HCT116 (cell line): Measurements from ENCODE around the gene GPR107. TPM values are rescaled to one million over a fixed set of nuclear protein-coding genes. Genes with fewer than 3 reads are reported as not detected.

Source experiments
- ATAC-seq: fragments of 200-7000 bp; cut with Tn5 transposase; 2 replicates; pipeline ENCODE4 v1.9.1; 2020; ENCODE audit warnings: mild to moderate bottlenecking, moderate library complexity
- BruUV-seq: library from RNA; stranded (reverse); fragments of 400-500 nt; replicated peaks from 2 replicates; lab custom pipeline; 2021; lab: Mats Ljungman, UMichigan
- CTCF ChIA-PET: fragments of 300-600 bp; sonication (Branson Sonifier 250); formaldehyde crosslinking; loops from one replicate; lab custom pipeline; 2021; ENCODE audit warnings: antibody characterized with exemption; lab: Charles Lee
- POLR2A ChIA-PET: fragments of 300-600, 350-600 bp; sonication (Branson Sonifier 250); formaldehyde crosslinking; loops from one replicate; lab custom pipeline; 2021; ENCODE audit warnings: antibody characterized with exemption; lab: Charles Lee
- RAD21 ChIA-PET, 2 experiments: fragments of 300-600 bp; sonication (Branson Sonifier 250); formaldehyde crosslinking; loops; one replicate each; lab custom pipeline; 2023; ENCODE audit warnings: low total read pairs in 2 of 2; ENCODE audit not compliant: uncharacterized antibody in 2 of 2, unreplicated experiment in 2 of 2, low non-redundant PET in 1 of 2; lab: Charles Lee
- DNase-seq: peaks from one replicate; pipeline ENCODE4 v3.0.0-alpha.2; 2010; ENCODE audit warnings: low read depth, low spot score
- H2AFZ ChIP-seq: fragments of 200-600 bp; shearing (Covaris generic), sonication (generic); 2 replicates; pipeline ENCODE4 v1.6.1; 2017; ENCODE audit warnings: low read depth, mixed run types, mixed read lengths, antibody characterized with exemption, low read length; ENCODE audit not compliant: poor library complexity, severe bottlenecking
- H3K27ac ChIP-seq: 2 replicates; pipeline ENCODE4 v1.5.1; 2012; ENCODE audit warnings: low read depth, low read length
- H3K27me3 ChIP-seq: fragments of 200-600 bp; sonication (generic); 2 replicates; pipeline ENCODE4 v1.6.1; 2016; ENCODE audit warnings: mixed run types, low read length, mixed read lengths; ENCODE audit not compliant: insufficient read depth
- H3K36me3 ChIP-seq, 2 experiments: fragments of 200-500 bp in 1 of 2; fragments of 200-600 bp in 1 of 2; sonication (Bioruptor generic) in 1 of 2; sonication (generic) in 1 of 2; 2 replicates each; pipeline versions ENCODE4 v1.5.1 to v1.6.1; 2014 to 2016; ENCODE audit warnings: low read length in 2 of 2, inconsistent platforms in 1 of 2, mixed read lengths in 1 of 2, mixed run types in 1 of 2; ENCODE audit not compliant: insufficient read depth in 2 of 2, control insufficient read depth in 1 of 2
- H3K4me1 ChIP-seq, 2 experiments: fragments of 200-600 bp in 1 of 2; sonication (generic) in 1 of 2; 2 replicates each; pipeline versions ENCODE4 v1.5.1 to v1.6.1; 2012 to 2017; ENCODE audit warnings: low read length in 2 of 2, inconsistent platforms in 1 of 2, mild to moderate bottlenecking in 1 of 2, mixed read lengths in 1 of 2, mixed run types in 1 of 2, moderate library complexity in 1 of 2; ENCODE audit not compliant: insufficient read depth in 2 of 2, control insufficient read depth in 1 of 2
- H3K4me2 ChIP-seq: fragments of 200-600 bp; sonication (generic); 2 replicates; pipeline ENCODE4 v1.6.1; 2017; ENCODE audit warnings: mixed run types, low read length, mixed read lengths
- H3K4me3 ChIP-seq, 2 experiments: fragments of 200-600 bp in 1 of 2; sonication (generic) in 1 of 2; replicated peaks in 1 of 2; 2 replicates each; pipeline ENCODE4 v1.5.1; 2011 to 2016; ENCODE audit warnings: low read length in 2 of 2, control low read depth in 1 of 2, low read depth in 1 of 2, mild to moderate bottlenecking in 1 of 2, mixed read lengths in 1 of 2, mixed run types in 1 of 2
- H3K79me2 ChIP-seq: fragments of 200-600 bp; sonication (generic); 2 replicates; pipeline ENCODE4 v1.6.1; 2017; ENCODE audit warnings: mild to moderate bottlenecking, mixed run types, low read length, moderate library complexity, mixed read lengths; ENCODE audit not compliant: insufficient read depth
- H3K9ac ChIP-seq: fragments of 200-600 bp; sonication (generic); 2 replicates; pipeline ENCODE4 v1.6.1; 2016; ENCODE audit warnings: low read length, mixed read lengths
- H3K9me2 ChIP-seq: fragments of 200-600 bp; sonication (generic), shearing (Covaris generic); 2 replicates; pipeline ENCODE4 v1.6.1; 2017; ENCODE audit warnings: mixed run types, mild to moderate bottlenecking, moderate library complexity; ENCODE audit not compliant: insufficient read depth
- H3K9me3 ChIP-seq, 2 experiments: fragments of 200-500 bp in 1 of 2; fragments of 200-600 bp in 1 of 2; sonication (Bioruptor generic) in 1 of 2; sonication (generic) in 1 of 2; 2 replicates each; pipeline ENCODE4 v1.6.1; 2014 to 2017; ENCODE audit warnings: low read length in 2 of 2, mixed read lengths in 2 of 2, inconsistent platforms in 1 of 2, low read depth in 1 of 2, mild to moderate bottlenecking in 1 of 2, mixed run types in 1 of 2, moderate library complexity in 1 of 2; ENCODE audit not compliant: control insufficient read depth in 1 of 2, insufficient read depth in 1 of 2
- H4K20me1 ChIP-seq: fragments of 200-600 bp; sonication (generic), shearing (Covaris generic); 2 replicates; pipeline ENCODE4 v1.6.1; 2017; ENCODE audit warnings: mixed run types, mild to moderate bottlenecking, moderate library complexity; ENCODE audit not compliant: insufficient read depth
- ATF3 ChIP-seq: IDR thresholded peaks from 2 replicates; pipeline ENCODE4 v1.6.1; 2012
- CBX3 ChIP-seq: IDR thresholded peaks from 2 replicates; pipeline ENCODE4 v1.6.1; 2012; ENCODE audit warnings: low read depth
- CEBPB ChIP-seq: IDR thresholded peaks from 2 replicates; pipeline ENCODE4 v1.6.1; 2012; ENCODE audit warnings: low read depth
- CTCF ChIP-seq, 3 experiments: fragments of 200-600 bp in 1 of 3; sonication (generic) in 1 of 3; IDR thresholded peaks in 2 of 3; conservative IDR thresholded peaks in 1 of 3; 2 replicates each; pipeline ENCODE4 v1.5.1; 2012 to 2017; ENCODE audit warnings: low read depth in 2 of 3, low read length in 2 of 3, antibody characterized with exemption in 1 of 3, borderline replicate concordance in 1 of 3, control low read depth in 1 of 3, mild to moderate bottlenecking in 1 of 3, mixed read lengths in 1 of 3, mixed run types in 1 of 3, moderate library complexity in 1 of 3; ENCODE audit not compliant: insufficient read depth in 1 of 3
- EZH2 ChIP-seq: fragments of 200-600 bp; sonication (generic); IDR thresholded peaks from 2 replicates; pipeline ENCODE4 v1.6.1; 2017; ENCODE audit warnings: antibody characterized with exemption, mixed run types
- EZH2phosphoT487 ChIP-seq: fragments of 200-600 bp; IDR thresholded peaks from 2 replicates; pipeline ENCODE4 v1.6.1; 2018; ENCODE audit warnings: antibody characterized with exemption, borderline replicate concordance
- FOSL1 ChIP-seq: IDR thresholded peaks from 2 replicates; pipeline ENCODE4 v1.6.1; 2012; ENCODE audit warnings: low read depth
- JUND ChIP-seq: IDR thresholded peaks from 2 replicates; pipeline ENCODE4 v1.6.1; 2012
- POLR2AphosphoS5 ChIP-seq: IDR thresholded peaks from 2 replicates; pipeline ENCODE4 v1.6.1; 2011; ENCODE audit warnings: mild to moderate bottlenecking, low read depth, low read length, moderate library complexity
- RAD21 ChIP-seq: IDR thresholded peaks from 2 replicates; pipeline ENCODE4 v1.6.1; 2012; ENCODE audit warnings: low read depth, mild to moderate bottlenecking
- SIN3A ChIP-seq: IDR thresholded peaks from 2 replicates; pipeline ENCODE4 v1.6.1; 2012; ENCODE audit warnings: low read depth
- SP1 ChIP-seq: IDR thresholded peaks from 2 replicates; pipeline ENCODE4 v1.6.1; 2012; ENCODE audit warnings: low read depth
- TCF7L2 ChIP-seq: IDR thresholded peaks from 2 replicates; pipeline ENCODE4 v1.7.0; 2011; ENCODE audit warnings: borderline replicate concordance, inconsistent platforms; ENCODE audit not compliant: insufficient read depth, insufficient read length; ENCODE audit errors: extremely low read depth
- YY1 ChIP-seq: IDR thresholded peaks from 2 replicates; pipeline ENCODE4 v1.6.1; 2011; ENCODE audit warnings: low read length, low read depth, moderate library complexity, mild to moderate bottlenecking; ENCODE audit not compliant: insufficient replicate concordance; ENCODE audit errors: extremely low read depth
- ZFX ChIP-seq: fragments of 450-650 bp; IDR thresholded peaks from 2 replicates; pipeline ENCODE4 v1.6.1; 2017
- ZNF274 ChIP-seq: fragments of 200-500 bp; sonication (Bioruptor generic); IDR thresholded peaks from 2 replicates; pipeline ENCODE4 v1.6.1; 2014; ENCODE audit warnings: mild to moderate bottlenecking, low read depth, low read length, inconsistent platforms
- intact Hi-C: fragments of 100-400 bp; cut with micrococcal nuclease; formaldehyde crosslinking; loops from 2 replicates; pipeline ENCODE4 v1.10.0; 2022
- total RNA-seq: library from RNA; stranded (reverse); gene quantifications from one replicate; pipeline ENCODE4 v1.2.1, GENCODE V29; 2021; ENCODE audit not compliant: unreplicated experiment
- TF ChIP-seq, protein P1 (sequence below): IDR thresholded peaks from 2 replicates; pipeline ENCODE4 v1.6.1; 2011; ENCODE audit warnings: mild to moderate bottlenecking, low read length, moderate library complexity; ENCODE audit not compliant: insufficient replicate concordance; ENCODE audit errors: extremely low read depth
- TF ChIP-seq, protein P2 (sequence below): IDR thresholded peaks from 2 replicates; pipeline ENCODE4 v1.6.1; 2012
- TF ChIP-seq, protein P3 (sequence below): IDR thresholded peaks from 2 replicates; pipeline ENCODE4 v1.6.1; 2012; ENCODE audit warnings: low read depth

GPR107 gene
- total RNA-seq, 1 experiment from 2014 or later: 32.5 TPM

DNA sequence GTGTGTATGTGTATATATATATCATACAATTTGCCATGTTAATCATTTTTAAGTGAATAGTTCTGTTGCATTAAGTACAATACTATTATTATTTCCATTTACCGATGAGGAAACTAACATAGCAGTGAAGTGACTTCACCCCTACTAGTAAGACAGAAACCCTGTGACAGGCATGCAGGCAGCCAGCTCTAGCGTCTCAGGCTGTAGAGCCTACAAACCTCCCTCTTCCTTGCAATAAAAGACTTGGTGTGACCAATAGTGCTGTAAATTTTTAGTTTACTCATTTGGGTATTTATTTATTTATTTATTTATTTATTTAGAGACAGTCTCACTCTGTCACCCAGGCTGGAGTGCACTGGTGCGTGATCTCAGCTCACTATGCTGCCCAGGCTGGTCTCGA lies 35.4 kb upstream of the GPR107 start:
- Histone ChIP-seq H3K4me2 (no peak overlapping the region), H3K9ac (no peak overlapping the region), H3K27ac (no peak overlapping the region), H3K27me3 (no peaks in the 10 kb centered on the region), H3K4me1 (no peaks in the 10 kb centered on the region), H4K20me1 (no peaks in the 10 kb centered on the region), H2AFZ (no peak overlapping the region), H3K9me2 (no peaks in the 10 kb centered on the region), H3K79me2 (no peaks in the 10 kb centered on the region; the same call in 1 of the 2 replicates), H3K9me3 (no peaks in the 10 kb centered on the region; a peak in 2 of 4 replicates), H3K4me3 (no peak overlapping the region), H3K36me3 (no peaks in the 10 kb centered on the region)
- RAD21 ChIA-PET: interaction anchor here in 1 of 2 experiments (0.7 kb wide), 1 partner anchor 241 kb away, joined by 3 read pairs; no protein-coding TSS in a partner anchor
- no peak for ATAC-seq
- CTCF ChIA-PET: no interaction called here
- TF ChIP-seq CBX3 (no peak), FOSL1 (no peak), CTCF (IDR thresholded peaks at IDR 0.05 in 2 of 3, conservative IDR thresholded peaks at IDR 0.05 in 1 of 3; ENCODE audit: borderline replicate concordance in 1 of 3, insufficient read depth in 1 of 3, low read depth in 2 of 3, low read length in 2 of 3) (no peak), CEBPB (no peak), JUND (no peak), YY1 (no peak), SP1 (no peak), TCF7L2 (no peak), POLR2AphosphoS5 (no peak), EZH2 (no peak), SIN3A (no peak), RAD21 (no peak), ATF3 (no peak), EZH2phosphoT487 (no peak), ZNF274 (no peak), ZFX (no peak)
- TF ChIP-seq, protein P1, sequence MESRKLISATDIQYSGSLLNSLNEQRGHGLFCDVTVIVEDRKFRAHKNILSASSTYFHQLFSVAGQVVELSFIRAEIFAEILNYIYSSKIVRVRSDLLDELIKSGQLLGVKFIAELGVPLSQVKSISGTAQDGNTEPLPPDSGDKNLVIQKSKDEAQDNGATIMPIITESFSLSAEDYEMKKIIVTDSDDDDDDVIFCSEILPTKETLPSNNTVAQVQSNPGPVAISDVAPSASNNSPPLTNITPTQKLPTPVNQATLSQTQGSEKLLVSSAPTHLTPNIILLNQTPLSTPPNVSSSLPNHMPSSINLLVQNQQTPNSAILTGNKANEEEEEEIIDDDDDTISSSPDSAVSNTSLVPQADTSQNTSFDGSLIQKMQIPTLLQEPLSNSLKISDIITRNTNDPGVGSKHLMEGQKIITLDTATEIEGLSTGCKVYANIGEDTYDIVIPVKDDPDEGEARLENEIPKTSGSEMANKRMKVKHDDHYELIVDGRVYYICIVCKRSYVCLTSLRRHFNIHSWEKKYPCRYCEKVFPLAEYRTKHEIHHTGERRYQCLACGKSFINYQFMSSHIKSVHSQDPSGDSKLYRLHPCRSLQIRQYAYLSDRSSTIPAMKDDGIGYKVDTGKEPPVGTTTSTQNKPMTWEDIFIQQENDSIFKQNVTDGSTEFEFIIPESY: no peak
- TF ChIP-seq, protein P2, sequence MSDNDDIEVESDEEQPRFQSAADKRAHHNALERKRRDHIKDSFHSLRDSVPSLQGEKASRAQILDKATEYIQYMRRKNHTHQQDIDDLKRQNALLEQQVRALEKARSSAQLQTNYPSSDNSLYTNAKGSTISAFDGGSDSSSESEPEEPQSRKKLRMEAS: no peak
- TF ChIP-seq, protein P3, sequence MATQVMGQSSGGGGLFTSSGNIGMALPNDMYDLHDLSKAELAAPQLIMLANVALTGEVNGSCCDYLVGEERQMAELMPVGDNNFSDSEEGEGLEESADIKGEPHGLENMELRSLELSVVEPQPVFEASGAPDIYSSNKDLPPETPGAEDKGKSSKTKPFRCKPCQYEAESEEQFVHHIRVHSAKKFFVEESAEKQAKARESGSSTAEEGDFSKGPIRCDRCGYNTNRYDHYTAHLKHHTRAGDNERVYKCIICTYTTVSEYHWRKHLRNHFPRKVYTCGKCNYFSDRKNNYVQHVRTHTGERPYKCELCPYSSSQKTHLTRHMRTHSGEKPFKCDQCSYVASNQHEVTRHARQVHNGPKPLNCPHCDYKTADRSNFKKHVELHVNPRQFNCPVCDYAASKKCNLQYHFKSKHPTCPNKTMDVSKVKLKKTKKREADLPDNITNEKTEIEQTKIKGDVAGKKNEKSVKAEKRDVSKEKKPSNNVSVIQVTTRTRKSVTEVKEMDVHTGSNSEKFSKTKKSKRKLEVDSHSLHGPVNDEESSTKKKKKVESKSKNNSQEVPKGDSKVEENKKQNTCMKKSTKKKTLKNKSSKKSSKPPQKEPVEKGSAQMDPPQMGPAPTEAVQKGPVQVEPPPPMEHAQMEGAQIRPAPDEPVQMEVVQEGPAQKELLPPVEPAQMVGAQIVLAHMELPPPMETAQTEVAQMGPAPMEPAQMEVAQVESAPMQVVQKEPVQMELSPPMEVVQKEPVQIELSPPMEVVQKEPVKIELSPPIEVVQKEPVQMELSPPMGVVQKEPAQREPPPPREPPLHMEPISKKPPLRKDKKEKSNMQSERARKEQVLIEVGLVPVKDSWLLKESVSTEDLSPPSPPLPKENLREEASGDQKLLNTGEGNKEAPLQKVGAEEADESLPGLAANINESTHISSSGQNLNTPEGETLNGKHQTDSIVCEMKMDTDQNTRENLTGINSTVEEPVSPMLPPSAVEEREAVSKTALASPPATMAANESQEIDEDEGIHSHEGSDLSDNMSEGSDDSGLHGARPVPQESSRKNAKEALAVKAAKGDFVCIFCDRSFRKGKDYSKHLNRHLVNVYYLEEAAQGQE: no peak
- no TSS peak for BruUV-seq
- DNase-seq: no peak
- POLR2A ChIA-PET: no interaction called here
- intact Hi-C loops: no loop called here
